Pancreas (tissue), 10 donors: ENCODE data around the gene CENPF. TPM values are rescaled to one million over a fixed set of nuclear protein-coding genes. Genes with fewer than 3 reads are reported as not detected.
"Not testable (repeated sequence)": the region's sequence is repeated elsewhere in the genome, so short reads cannot be mapped to it uniquely, and the experiment has no call there.

Experiments
- ATAC-seq, 4 donors: fragments of 200-7000 bp; cut with Tn5 transposase; one replicate each; pipeline versions ENCODE4 v1.8.0 to v1.9.1; 2020; ENCODE audit warnings: mild to moderate bottlenecking in 4 of 4, moderate library complexity in 4 of 4
- DNase-seq, 6 donors: peaks; one replicate each; pipeline ENCODE4 v3.0.0-alpha.2; 2020
- FAIRE-seq: peaks from 2 replicates; lab custom pipeline; 2012; peaks lifted over from hg19 to GRCh38; lab: Jason Lieb, UNC
- H3K27ac ChIP-seq, 4 donors: fragments of 200-600 bp; sonication (generic); 1 replicate in 3 of 4; 2 replicates in 1 of 4; pipeline versions ENCODE4 v1.5.0 to v1.8.0; 2020
- H3K27me3 ChIP-seq, 4 donors: fragments of 200-600 bp; one replicate each; pipeline ENCODE4 v1.8.0; 2021
- H3K36me3 ChIP-seq, 3 donors: fragments of 200-600 bp; sonication (generic) in 1 of 3; one replicate each; pipeline versions ENCODE4 v1.5.0 to v1.8.0; 2020 to 2021
- H3K4me1 ChIP-seq, 3 donors: fragments of 200-600 bp; one replicate each; pipeline ENCODE4 v1.8.0; 2021
- H3K4me3 ChIP-seq, 4 donors: fragments of 200-600 bp; sonication (generic) in 2 of 4; one replicate each; pipeline versions ENCODE4 v1.5.0 to v1.8.0; 2020 to 2021
- H3K9me3 ChIP-seq, 4 donors: fragments of 200-600 bp; one replicate each; pipeline ENCODE4 v1.8.0; 2021
- CTCF ChIP-seq, 4 donors: fragments of 200-600 bp; sonication (generic) in 3 of 4; IDR thresholded peaks; one replicate each; pipeline versions ENCODE4 v1.5.0 to v1.8.0; 2021; ENCODE audit warnings: antibody characterized with exemption in 4 of 4
- WGBS, 2 donors: extraction: QIAGEN DNeasy Blood & Tissue Kit; methylation state at CpG; one replicate each; pipeline ENCODE4 v1.1.7; 2013; 5-methylcytosine and 5-hydroxymethylcytosine counted together
- intact Hi-C, 3 donors: fragments of 100-400 bp; cut with DNase I; formaldehyde crosslinking; loops; one replicate each; pipeline versions ENCODE4 v1.11.1 to v1.14.2; 2022
- polyA plus RNA-seq, 2 donors: library from polyadenylated mRNA; stranded (reverse); fragments of 200-250 nt; gene quantifications; one replicate each; pipeline ENCODE4 v1.2.3, GENCODE V29; 2013
- total RNA-seq, 6 donors: library from RNA; stranded (reverse); fragmentation: NEBNext Ultra II Directional in 4 of 6; extraction: Animal tissue kit (Norgen Biotek cat#: 25700) in 4 of 6; gene quantifications; one replicate each; pipeline versions ENCODE4 v1.2.1 to v1.2.4, GENCODE V29; 2021 to 2023
- donor health status: healthy with polysubstance abuse.
- donor health status: DM: no; HTN: no; CAD: no; lungs with moderate emphysema.
- donor health status: DM: no; HTN: no; CAD: no.
- donor health status: control.
- donor health status: control.
- donor health status: Bipolar disorder and iron deficiency.
- donor health status: DM: yes; HTN: yes; CAD: no.
- donor health status: DM: no; HTN: no; CAD: no.
- donor health status: DM: no; HTN: no; CAD: no.
- donor health status: DM: yes; HTN: yes; CAD: no.

Gene CENPF
- total and polyA plus RNA-seq, 8 donors = 0.05 to 2.0 (median 0.30) TPM

DNA sequence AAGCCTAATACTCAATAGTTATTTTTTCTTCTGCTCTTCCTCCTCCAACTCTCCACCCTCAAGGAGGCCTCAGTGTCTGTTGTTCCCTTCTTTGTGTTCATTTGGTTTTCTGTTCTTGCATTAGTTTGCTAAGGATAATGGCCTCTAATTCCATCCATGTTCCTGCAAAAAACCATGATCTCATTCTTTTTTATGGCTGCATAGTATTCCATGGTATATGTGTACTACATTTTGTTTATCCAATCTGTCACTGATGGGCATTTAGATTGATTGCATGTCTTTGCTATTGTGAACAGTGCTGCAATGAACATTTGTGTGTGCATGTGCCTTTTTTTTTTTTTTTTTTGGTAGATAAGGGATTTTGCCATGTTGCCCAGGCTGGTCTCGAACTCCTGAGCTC is 6.7 kb downstream of the CENPF start:
- Histone ChIP-seq H3K9me3 (no peaks in the 10 kb centered on the region), H3K4me3 (no peak overlapping the region), H3K4me1 (no peaks in the 10 kb centered on the region), H3K27ac (no peak overlapping the region), H3K36me3 (no peaks in the 10 kb centered on the region), H3K27me3 (no peaks in the 10 kb centered on the region)
- intact Hi-C loops = no loop called here
- no peak for TF ChIP-seq CTCF (IDR thresholded peaks at IDR 0.05)
- WGBS, 2 donors = 100% methylated on average over 1 of the region's 1 CpG
- DNase-seq = no peak
- no peak for FAIRE-seq
- ATAC-seq = no peak

DNA sequence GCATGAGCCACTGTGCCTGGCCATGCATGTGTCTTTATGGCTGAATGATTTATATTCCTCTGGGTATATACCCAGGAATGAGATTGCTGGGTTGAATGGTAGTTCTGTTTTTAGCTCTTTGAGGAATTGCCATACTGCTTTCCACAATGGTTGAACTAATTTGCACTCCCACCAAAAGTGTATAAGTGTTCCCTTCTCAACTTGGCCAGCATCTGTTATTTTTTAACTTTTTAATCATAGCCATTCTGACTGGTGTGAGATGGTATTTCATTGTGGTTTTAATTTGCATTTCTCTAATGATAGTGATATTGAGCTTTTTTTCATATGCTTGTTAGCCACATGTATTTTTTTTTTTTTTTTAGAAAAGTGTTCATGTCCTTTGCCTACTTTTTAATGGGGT is 7.1 kb downstream of the CENPF start:
- H3K9me3 ChIP-seq, ATAC-seq, FAIRE-seq, H3K27ac ChIP-seq, DNase-seq, H3K36me3 ChIP-seq, H3K27me3 ChIP-seq, intact Hi-C loops, H3K4me3 ChIP-seq, H3K4me1 ChIP-seq: not testable (repeated sequence)

DNA sequence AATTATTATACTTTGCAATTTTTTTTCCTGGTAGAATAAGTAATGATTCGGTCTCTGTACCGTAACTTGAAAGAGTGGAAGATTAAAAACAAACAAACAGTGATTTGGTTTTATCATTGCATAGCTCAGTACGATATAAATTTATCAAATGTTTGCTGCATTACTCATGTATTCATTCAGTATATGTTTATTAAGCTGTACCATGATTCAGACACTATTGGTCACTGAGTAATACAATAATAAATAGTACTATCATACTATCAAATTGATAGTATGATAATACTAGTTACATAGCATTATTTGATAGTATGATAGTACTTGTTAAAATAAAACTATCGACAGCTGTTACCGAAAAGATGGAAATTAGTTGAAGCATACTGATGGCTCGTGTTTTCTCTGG is 12.1 kb downstream of the CENPF start:
- no peak for DNase-seq
- FAIRE-seq = no peak
- no peaks in the 10 kb centered on the region for H3K4me1 ChIP-seq
- H3K27me3 ChIP-seq = no peaks in the 10 kb centered on the region
- H3K27ac ChIP-seq = no peak overlapping the region
- WGBS, 2 donors = 81 to 87% methylated on average over 6 of the region's 6 CpGs
- no peak for TF ChIP-seq CTCF (IDR thresholded peaks at IDR 0.05)
- no peak for ATAC-seq
- intact Hi-C loops = no loop called here
- H3K36me3 ChIP-seq = no peaks in the 10 kb centered on the region
- H3K4me3 ChIP-seq = no peak overlapping the region
- H3K9me3 ChIP-seq = no peaks in the 10 kb centered on the region

GRCh38 chr1:214615871-214616270 is 12.9 kb downstream of the CENPF start:
- Histone ChIP-seq H3K4me3 (no peak overlapping the region), H3K27me3 (no peaks in the 10 kb centered on the region), H3K4me1 (no peaks in the 10 kb centered on the region), H3K9me3 (no peaks in the 10 kb centered on the region), H3K36me3 (no peaks in the 10 kb centered on the region), H3K27ac (no peak overlapping the region)
- WGBS, 2 donors = 67 to 69% methylated on average over 3 of the region's 3 CpGs
- no peak for ATAC-seq
- no peak for DNase-seq
- intact Hi-C loops = no loop called here
- no peak for TF ChIP-seq CTCF (IDR thresholded peaks at IDR 0.05)
- FAIRE-seq = no peak

DNA sequence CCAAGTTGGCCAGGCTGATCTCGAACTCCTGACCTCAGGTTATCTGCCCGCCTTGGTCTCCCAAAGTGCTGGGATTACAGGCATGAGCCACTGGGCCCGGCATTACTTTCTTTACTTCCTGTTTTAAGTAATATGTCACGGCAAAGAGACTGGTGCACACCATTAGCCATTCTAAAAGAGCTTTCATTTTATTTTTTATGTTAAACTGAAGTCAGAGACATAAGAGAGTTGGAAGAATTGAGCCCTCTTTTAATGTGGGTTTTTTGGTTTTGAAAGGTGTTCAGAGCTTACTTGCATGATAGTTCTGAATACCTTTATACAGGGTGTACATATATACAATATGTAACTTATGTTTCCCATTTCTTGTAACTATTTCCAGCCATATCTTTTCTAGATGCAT is 14.3 kb downstream of the CENPF start:
- Histone ChIP-seq H3K4me3 (no peak overlapping the region), H3K4me1 (no peaks in the 10 kb centered on the region), H3K27ac (no peak overlapping the region), H3K9me3 (no peaks in the 10 kb centered on the region), H3K27me3 (no peaks in the 10 kb centered on the region), H3K36me3 (no peaks in the 10 kb centered on the region)
- FAIRE-seq = no peak
- no peak for TF ChIP-seq CTCF (IDR thresholded peaks at IDR 0.05)
- ATAC-seq = no peak
- 90 to 91% methylated on average over 4 of the region's 4 CpGs for WGBS, 2 donors
- DNase-seq = no peak
- intact Hi-C loops = no loop called here

DNA sequence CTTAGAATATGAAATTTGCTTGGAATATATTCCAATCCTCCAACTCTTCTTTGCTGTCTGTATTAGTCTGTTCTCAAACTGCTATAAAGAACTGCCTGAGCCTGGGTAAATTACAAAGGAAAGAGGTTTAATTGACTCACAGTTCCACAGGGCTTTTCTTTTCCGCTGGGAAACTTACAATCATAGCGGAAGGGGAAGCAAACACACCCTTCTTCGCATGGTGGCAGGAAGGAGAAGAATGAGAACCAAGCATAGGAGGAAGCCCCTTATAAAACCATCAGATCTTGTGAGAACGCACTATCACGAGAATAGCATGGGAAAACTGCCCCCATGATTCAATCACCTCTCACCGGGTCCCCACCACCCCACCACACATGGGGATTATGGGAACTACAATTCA is 14.8 kb downstream of the CENPF start:
- H3K4me3 ChIP-seq = no peak overlapping the region
- FAIRE-seq = no peak
- no peak for TF ChIP-seq CTCF (IDR thresholded peaks at IDR 0.05)
- WGBS, 2 donors = 89 to 91% methylated on average over 6 of the region's 6 CpGs
- DNase-seq = no peak
- no peaks in the 10 kb centered on the region for H3K4me1 ChIP-seq
- intact Hi-C loops = no loop called here
- no peak for ATAC-seq
- no peaks in the 10 kb centered on the region for H3K9me3 ChIP-seq
- no peaks in the 10 kb centered on the region for H3K36me3 ChIP-seq
- H3K27ac ChIP-seq = no peak overlapping the region
- H3K27me3 ChIP-seq = no peaks in the 10 kb centered on the region
